Measurements from ENCODE around the gene ZNF831.

The ZNF831 gene

DNA sequence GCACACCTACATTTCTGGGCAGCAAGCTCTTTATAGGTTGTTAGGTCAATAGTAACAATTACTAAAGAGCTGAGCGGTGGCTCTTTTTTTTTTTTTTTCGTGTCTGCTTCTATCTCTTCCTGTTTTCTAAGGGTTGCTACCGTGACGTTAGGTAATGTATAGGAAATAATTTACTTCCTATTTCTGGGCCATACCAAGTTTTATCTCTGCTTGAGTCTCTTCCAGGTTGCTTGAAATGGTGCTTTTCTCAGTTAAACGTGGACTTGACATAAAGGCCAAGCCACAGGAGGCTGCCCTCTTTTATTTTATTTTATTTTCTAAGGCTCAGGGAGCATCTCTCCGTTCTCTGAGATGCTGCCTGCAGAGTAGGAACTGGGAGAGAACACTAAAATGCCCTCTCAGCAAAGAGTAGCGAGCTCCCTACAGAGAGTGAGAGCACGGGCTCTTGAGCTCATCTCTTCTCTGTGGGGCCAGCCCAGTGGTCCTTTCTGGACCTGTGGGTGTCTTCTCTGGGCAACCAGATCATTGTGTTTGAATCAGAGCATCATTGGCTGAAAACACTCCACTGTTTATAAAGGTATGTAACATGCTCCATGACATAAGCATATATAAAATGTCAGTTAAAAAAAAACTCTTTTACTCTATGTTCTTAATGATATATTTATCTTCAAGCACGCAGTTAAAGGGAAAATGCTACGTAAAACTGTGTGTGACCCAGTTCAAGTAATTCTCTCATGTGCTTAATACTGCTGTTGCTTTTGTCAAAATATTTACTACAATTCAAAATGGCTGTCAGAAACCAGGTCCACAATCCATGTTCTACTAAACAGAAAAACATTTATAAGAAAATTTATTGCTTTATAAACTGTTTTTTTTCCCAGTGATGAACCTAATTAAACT, at the start of gene ZNF831:
Gene ZNF831 (plus strand): TSS at position 191 of the 900 bp plus-strand sequence. CDS start 27,199 bp downstream, outside the sequence.
- DNase-seq (ENCODE audit: low read depth), result no peak

DNA sequence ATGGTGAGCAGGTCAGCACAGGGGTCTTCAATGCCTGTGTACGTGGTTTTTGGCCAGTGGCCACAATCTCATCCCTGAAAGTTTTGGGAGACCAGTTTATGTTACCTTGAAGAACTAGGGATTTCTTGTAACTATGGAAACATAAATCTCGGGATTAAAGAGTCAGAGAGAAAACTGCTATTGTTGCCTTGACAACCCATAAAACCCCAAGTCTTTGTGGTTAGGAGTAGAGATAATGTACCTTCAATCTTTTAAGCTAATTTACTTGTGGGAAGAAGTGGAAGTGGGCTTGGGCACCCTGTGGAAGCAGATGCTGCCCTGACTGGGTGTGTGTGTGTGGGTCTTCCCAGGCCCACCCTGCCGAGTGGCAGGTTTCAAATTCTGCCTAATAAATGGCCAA, 46.1 kb upstream of the ZNF831 start:
- no peak for DNase-seq (ENCODE audit: low read depth)

- no peak for DNase-seq (ENCODE audit: low read depth)
Measured at GRCh38 chr20:59118855-59119254, 44.8 kb upstream of the ZNF831 start.

DNA sequence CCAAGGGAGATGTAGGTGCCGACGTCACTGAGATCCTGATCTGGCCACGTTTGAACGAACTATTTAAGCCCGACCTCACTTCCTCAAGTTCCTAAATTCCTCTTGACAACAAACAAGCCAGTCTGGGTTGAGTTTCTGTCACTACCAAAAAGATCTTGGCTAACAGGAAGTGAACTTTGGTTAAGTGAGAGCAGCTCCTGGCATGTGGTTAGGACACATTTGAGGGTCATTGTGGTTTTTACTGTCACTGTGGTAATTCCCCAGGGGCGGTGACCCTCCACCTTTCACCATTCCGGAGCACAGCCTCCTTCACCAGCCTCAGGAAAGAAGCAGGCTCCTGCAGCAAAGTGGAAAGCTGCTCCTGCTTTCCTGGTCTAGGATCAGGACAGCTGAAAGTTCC, 43.1 kb upstream of the ZNF831 start:
- no peak for DNase-seq (ENCODE audit: low read depth)

DNA sequence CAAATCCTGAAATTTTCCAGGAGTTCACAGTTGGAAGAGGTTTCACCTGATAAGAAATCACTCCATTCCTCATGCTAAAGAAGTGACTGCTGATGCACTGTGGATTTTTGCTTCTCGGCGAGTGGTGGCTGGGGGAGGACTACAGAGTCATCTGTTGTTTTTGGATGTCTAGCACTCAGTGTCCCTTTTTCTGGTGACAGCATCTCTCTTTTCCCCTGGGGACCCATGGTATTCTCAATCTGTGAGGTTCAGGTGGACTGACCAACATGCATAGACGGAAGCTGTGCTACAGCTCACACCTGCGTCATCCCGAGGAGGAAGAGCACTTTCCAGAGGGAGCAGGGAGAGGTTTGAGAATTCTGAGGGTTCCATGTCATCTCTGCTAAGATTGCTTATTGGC, 42.7 kb upstream of the ZNF831 start:
- no peak for DNase-seq (ENCODE audit: low read depth)

DNA sequence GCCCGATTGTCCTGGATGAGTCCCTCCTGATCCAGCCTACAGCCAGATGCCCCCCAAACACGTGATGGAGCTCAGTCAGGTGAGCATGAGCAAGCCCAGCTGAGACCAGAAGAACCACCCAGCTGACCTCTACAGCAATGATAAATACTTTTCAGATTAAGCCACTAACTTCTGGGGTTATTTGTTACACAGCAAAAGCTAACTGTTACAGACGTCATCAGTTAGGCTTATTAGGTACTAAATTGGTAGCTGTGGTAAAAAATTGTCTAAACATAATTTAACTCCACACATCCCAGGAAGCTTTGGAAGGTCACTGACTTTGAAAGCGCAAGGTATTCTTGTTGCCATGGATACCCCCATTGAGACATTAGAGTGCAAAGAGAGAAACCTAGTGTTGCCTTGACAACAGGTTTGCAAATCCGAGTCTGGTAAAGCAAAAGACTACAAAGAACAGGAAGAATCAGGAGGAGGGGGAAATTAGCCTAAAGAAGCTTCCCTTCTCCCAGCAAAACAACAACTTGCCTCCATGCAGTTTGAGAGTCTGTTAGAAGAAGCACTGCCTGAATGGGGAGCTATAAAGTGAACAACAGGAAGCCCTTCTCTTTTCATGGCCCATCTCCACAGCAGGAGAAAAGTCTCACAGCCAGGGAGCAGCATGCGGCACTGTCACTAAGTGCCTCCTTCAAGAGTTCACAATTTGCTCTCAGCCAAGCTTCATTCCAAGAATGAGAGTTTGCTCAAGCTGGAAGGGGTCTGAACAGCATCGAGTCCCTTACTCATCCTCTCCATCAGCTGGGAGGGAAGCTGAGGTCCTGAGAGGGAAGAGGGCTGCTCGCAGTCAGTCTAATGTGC, 41.7 kb upstream of the ZNF831 start:
- DNase-seq (ENCODE audit: low read depth), result no peak

DNA sequence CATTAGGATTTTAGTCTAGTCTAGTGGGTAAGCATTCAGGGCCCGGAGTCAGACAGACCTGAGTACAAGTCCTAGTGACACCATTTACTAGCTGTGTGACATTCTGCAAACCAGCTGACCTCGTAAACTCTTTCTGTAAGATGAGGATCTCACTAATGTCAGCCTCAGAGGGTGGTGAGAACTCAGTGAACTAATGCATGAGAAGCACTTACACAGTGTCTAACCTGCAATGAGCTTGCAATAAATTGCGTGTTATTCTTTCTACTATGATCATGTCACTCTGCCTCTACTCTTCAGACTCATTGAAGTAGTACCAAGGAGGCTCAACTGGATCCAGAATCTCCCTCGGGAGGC, 41.1 kb upstream of the ZNF831 start:
- DNase-seq (ENCODE audit: low read depth), result no peak

GRCh38 chr20:59123011-59123677, 40.5 kb upstream of the ZNF831 start:
- DNase-seq (ENCODE audit: low read depth), result peak; percentile 32

- DNase-seq (ENCODE audit: low read depth), result no peak
Measured at GRCh38 chr20:59123678-59124255, 39.9 kb upstream of the ZNF831 start.

- no peak for DNase-seq (ENCODE audit: low read depth)
Measured at GRCh38 chr20:59124296-59125029, 39.2 kb upstream of the ZNF831 start.

- no peak for DNase-seq (ENCODE audit: low read depth)
Measured at GRCh38 chr20:59125332-59125731, 38.3 kb upstream of the ZNF831 start.

GRCh38 chr20:59125836-59126235, 37.8 kb upstream of the ZNF831 start:
- DNase-seq (ENCODE audit: low read depth), result no peak

GRCh38 chr20:59127839-59128238, 35.8 kb upstream of the ZNF831 start:
- no peak for DNase-seq (ENCODE audit: low read depth)

DNA sequence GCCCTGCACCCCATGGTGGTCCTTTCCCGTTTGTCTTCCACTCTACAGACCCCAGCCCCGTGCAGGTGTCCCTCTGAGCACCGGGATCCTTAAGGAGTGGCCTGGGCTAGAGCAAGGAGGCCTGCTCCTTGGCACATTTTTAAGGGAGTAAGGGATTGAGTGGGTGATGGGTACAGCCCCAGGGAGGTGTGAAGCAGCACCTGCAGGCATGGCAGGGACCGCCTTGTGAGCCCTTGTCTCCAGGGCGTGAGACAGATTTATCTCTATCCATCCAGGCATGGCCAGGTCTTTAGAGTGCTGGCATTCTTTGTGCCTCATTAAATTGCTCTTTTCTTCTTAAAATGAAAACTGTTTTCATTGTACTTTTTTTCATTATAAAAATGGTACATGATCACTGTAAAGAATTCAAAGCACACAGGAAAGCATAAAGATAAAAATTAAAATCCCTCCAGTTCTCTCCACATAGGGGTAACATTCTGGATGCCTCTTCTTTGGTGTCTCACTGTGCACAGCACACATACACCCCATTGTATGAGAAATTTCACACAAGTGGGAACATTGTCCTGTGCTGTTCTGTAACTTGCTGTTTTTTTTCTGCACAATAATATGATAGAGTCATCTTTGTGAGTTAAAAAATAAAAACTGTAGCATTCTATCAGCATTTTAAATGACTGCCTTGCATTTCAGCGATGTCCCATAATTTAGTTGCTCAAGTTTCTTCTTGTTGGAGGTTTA, 31.9 kb upstream of the ZNF831 start:
- no peak for DNase-seq (ENCODE audit: low read depth)

GRCh38 chr20:59134182-59134581, 29.4 kb upstream of the ZNF831 start:
- DNase-seq (ENCODE audit: low read depth), result no peak

GRCh38 chr20:59135093-59135492, 28.5 kb upstream of the ZNF831 start:
- DNase-seq (ENCODE audit: low read depth), result no peak

GRCh38 chr20:59136027-59136426, 27.6 kb upstream of the ZNF831 start:
- no peak for DNase-seq (ENCODE audit: low read depth)

GRCh38 chr20:59137532-59137931, 26.1 kb upstream of the ZNF831 start:
- no peak for DNase-seq (ENCODE audit: low read depth)

DNA sequence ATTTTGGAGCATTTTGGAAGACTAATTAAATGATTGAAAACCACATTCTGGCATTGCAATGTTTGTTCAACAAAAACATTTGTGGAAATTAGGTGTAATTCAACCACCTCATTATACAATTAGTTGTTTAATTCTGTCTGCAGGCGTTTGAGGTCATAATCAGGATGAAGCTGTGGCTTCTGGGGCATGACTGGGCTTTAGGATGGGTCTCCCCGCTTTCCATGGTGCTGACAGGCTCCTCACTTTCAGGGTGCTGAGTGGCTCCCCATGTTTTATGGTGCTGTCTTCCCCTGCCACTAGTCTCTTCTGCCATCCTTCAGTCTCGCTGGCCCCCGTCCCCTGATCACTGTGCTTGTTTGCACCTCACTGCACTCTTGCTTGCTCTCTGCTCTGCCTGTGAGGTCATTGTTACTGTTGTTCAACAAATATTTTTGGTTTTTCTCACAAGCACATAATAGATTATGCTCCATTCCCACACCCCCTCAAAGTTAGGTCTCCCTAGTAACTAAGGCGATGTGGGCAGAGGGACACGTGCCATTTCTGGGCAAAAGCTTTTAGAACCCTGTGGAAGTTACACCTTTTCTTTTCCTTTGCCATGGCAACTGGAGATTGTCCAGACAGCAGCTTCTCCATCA, 25.4 kb upstream of the ZNF831 start:
- DNase-seq (ENCODE audit: low read depth), result no peak

DNA sequence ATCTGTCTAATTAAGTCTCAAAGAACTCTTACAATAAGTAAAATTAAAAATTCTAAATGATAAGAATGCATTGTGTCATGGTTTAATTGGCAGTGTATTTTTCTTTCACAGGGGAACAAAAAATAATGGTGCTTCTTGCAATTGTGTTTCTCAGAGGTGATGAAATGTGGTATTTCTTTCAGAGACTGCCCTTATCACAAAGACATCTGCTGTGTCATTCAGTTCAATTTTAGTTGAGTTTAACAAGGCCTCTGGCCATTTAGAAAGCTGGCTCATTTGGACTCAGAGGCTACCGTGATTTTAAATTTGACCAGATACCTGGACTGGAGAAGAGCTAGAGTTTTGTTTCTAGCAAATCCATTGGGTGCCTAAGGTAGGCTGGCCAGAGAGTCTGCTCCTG, 23.6 kb upstream of the ZNF831 start:
- DNase-seq (ENCODE audit: low read depth), result no peak
